GM18511 (cell line): ENCODE results near the gene METTL26.

Experiments used
- ATAC-seq: cut with Tn5 transposase; IDR thresholded peaks from one replicate; pipeline ENCODE4 v1.9.1; 2021; ENCODE audit warnings: mild to moderate bottlenecking, moderate library complexity; ENCODE audit not compliant: unreplicated experiment

Gene METTL26

GRCh38 chr16:675884-676564 lies 39.9 kb upstream of the METTL26 start:
- ATAC-seq: no peak

DNA sequence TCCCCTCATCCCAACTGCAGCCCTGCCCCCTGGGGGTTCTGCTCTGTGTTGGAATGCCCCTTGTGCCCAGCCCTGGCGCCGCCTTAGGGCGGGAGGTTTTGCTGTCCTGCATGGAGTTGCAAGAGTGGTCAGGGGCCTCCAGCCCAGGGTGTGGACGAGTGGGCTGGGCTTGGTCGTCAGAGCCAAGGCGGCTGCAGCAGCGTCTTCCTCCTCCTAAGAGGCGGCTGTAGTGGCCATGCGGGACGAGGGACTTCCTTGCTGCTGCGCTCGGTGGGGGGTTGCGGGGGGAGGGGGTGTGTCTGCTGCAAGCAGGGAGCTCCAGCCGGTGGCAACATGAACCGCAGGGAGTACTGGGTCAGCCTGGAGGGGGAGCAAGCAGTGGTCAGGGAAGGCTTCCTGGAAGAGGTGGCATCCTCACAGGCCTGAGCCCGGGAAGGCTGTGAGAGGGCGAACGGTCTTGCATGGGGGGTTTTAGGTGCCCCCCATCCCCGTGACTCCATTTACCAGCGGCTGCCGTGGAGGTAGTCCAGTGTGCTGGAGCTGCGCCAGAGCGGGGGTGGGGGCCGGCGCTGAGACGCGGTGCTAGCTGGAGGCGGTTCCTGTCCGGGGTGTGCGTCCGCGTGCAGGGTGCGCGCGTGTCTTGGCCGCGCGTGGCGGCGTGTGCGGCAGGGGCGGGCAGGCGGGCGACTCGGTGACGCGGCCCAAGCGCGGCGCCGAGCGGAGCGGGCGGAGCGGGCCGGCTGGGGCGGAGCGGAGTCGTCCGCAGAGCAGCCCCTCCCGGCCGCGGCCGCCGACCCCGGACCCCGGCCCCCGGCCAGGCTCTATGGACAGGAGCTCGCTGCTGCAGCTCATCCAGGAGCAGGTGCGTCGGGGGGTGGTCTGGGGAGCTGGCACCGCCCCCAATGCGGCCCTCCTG lies 39.1 kb upstream of the METTL26 start, which contains the start of gene RHBDL1:
RHBDL1 (plus strand) TSS at position 704 of the 916 bp plus-strand sequence; CDS start at position 824, 120 bp downstream.
- no peak for ATAC-seq

DNA sequence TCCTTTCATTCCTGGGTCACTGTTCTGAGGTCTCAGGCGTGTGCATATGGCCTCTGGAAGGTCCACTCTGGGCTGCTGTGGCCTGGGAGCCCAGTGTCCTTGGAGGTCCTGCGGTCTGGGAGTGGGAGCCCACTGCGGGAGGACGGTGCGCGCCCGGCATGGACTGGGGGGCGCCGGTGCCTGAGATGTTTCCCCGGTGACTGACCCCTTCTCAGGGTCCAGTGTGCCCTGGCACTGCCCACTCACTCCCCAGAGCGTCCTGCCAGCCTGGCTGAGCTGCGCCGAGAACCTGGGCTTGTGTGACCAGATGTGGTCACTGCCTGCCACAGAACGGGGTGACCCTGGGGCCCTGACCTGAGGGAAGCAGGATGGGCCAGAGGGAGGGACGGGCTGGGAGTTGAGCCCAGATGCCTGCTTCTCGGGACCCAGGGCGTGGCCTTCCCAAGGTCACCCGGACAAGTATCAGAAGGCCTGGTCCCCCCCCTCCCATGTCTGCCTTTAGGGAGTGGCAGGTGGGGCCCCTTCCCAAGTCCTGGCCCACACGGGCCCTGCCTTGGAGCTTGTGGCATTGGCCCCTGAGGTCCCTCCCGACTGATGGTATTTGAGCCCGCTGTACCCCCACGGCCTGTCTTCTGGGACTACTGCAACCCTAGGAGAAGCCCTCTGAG lies 38.2 kb upstream of the METTL26 start:
- no peak for ATAC-seq

- no peak for ATAC-seq
These were observed 37.4 kb upstream of the METTL26 start for GRCh38 chr16:673399-673991.

DNA sequence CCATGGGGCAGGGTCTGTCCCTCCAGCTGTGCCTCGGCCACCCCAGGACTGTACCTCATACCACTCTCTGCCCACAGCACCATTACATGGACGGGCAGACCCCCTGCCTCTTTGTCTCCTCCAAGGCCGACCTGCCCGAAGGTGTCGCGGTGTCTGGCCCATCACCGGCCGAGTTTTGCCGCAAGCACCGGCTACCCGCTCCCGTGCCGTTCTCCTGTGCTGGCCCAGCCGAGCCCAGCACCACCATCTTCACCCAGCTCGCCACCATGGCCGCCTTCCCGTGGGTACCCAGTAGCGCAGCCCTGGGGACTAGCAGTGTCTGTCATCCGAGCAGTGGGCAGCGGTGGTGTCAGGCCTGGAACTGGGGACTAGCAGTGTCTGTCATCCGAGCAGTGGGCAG lies 36.7 kb upstream of the METTL26 start:
- no peak for ATAC-seq

DNA sequence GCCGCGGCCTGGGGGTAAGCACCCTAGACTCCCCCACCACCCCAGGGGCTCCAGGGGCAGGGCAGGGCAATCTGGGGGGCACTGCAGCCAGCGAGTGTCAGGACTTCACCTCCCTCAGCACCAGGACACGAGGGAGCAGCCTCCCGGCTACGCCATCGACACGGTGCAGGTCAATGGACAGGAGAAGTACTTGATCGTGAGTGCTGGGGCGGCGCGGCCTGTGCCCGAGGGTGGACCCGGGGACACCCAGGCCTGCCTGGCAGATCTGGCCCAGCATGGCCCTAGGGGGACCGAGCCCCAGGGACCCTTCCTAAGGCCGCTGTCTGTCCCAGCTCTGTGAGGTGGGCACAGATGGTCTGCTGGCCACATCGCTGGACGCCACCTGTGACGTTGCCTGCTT lies 36.3 kb upstream of the METTL26 start:
- no peak for ATAC-seq

GRCh38 chr16:671353-672131 lies 35.4 kb upstream of the METTL26 start:
- ATAC-seq: no peak

- no peak for ATAC-seq
These were observed 34.6 kb upstream of the METTL26 start for GRCh38 chr16:670485-671352.

DNA sequence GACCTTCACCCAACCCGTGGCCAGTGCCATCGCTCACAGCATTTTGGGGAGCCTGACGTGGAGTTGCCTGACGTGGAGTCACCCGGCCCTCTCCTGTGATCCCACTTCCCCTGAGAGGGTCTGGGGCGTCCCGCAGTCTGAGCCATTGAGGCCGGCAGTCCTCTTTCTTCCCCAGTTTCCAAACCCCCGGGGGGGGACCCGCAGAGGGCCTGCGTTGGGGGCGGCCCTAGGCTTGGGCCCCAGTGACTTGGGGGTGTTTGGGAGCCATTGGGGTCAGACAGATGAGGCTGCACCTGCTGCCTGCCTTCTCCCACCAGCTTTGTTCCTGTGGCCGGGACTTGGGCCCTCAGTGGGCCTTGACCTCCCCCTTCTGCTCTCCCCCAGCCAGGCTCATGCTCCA lies 33.6 kb upstream of the METTL26 start:
- no peak for ATAC-seq

DNA sequence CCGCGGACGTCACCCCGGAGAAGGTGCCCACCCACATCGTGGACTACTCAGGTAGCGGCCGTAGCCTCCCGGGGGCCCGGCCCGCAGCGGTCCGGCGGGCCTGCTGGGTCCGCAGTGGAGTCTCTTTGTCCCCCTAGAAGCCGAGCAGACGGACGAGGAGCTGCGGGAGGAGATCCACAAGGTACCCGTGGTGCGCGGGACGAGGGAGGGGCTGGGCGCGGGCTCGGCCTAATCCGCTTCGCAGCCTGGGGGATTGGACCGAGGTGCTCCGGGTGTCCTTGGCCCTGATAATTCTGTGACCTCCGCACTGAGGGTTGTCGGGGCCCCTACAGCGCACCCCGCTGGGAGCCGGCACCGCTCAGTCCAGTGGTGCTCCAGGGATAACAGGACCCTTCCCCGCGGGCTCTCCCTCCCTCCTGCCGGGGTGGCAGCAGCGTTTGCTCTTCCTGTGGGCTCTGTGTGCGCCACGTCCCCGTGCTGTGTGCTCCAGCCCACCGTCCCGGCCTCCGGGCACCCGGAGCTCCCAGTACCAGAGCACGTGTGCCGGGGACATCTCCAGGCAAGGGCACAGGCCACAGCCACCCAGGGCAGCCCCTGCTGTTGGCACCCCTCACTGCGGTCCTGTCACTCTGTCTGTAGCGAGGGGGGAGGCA lies 32.5 kb upstream of the METTL26 start:
- no peak for ATAC-seq

DNA sequence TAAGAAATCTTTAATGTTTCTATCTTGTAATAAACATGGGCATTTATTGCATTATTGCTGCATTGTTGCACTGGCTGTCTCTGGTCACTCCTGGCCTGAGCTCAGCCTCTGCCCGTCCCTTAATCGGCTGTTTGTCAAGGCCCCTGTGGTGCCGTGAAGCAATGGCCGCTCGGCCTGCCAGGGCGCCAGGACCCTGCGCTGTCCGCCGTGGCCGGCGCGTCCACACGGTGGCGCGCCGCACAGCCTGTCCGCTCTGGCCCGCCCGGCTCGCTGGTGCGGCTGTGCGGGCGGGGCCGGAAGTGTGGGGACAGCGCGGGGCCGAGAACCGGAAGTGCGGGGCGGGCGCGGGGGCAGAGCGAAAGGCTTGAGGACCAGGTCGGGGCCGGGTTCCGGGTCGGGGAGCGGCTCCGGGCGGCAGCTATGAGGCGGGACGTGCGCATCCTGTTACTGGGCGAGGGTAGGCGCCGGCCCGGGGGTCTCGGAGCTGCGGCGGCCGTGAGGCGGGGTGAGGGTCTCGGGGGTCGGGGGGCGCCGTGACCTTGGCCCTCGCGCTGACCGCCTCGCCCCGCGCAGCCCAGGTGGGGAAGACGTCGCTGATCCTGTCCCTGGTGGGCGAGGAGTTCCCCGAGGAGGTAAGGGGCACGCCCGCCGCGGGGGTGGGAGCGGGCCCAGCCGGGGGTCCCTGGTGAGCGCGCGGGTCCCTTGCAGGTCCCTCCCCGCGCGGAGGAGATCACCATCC lies 31.8 kb upstream of the METTL26 start, which contains the start of gene RHOT2:
RHOT2 (plus strand) TSS at position 353 of the 739 bp plus-strand sequence; CDS start at position 421, 68 bp downstream.
- ATAC-seq: peak; percentile 85

DNA sequence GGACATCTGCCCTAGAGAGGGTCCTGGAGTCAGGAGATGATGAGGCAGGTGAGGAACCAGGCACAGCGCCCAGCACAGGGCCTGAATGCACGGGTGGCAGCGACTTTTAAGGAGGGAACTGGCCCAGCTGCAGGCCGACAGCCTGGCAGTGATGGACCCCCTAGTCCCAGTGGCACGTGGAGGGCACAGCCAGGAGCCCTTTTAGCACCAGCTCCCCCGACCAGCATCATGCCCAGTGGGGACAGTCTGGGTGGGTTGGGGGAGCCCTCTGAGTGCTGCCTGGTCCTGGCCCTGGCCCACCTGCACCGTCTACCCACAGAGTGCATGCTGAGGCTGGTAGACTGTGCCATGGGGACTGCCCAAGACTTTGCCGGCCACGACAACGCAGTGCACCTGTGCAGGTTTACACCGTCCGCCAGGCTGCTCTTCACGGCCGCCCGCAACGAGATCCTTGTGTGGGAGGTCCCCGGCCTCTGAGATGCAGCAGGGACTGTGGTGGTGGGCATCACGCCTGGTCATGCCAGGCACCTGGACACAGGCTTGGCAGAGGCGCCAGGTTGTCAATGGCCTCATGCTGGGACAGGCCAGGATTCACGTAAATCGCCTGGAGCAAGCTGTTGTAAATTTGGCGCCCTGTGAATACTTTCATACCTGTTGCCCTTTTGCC lies 31.1 kb upstream of the METTL26 start:
- ATAC-seq: no peak

DNA sequence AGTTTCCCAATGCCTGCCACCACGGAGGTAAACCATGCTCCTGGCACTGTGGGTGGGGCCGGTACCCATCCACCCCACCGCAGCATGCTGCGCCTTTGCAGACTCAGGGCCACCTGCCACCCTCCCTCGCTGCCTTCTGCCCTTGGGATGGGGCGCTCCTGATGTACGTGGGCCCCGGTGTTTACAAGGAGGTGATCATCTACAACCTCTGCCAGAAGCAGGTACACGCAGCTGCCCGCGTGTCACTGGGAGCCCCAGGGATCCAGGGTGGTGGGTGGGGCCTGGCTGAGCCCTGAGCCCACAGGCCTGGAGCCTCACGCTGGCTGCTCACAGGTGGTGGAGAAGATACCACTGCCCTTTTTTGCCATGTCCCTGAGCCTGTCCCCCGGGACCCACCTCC lies 30.5 kb upstream of the METTL26 start:
- ATAC-seq: no peak

DNA sequence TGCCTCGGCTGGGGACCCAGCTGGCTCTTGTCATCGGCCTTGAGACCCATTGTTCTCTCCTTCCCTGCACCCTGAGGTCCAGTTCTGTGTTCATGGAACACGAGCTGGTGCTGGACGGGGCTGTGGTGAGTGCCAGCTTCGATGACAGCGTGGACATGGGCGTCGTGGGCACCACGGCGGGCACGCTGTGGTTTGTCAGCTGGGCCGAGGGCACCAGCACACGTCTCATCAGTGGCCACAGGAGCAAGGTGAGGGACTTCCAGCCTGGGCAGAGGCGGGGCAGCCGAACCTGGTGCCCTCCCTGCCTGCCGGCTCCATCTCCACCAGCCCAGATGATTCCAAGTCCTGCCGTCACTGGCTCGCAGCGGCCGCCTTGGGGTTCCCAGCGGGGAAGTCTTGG lies 26.5 kb upstream of the METTL26 start:
- ATAC-seq: no peak

DNA sequence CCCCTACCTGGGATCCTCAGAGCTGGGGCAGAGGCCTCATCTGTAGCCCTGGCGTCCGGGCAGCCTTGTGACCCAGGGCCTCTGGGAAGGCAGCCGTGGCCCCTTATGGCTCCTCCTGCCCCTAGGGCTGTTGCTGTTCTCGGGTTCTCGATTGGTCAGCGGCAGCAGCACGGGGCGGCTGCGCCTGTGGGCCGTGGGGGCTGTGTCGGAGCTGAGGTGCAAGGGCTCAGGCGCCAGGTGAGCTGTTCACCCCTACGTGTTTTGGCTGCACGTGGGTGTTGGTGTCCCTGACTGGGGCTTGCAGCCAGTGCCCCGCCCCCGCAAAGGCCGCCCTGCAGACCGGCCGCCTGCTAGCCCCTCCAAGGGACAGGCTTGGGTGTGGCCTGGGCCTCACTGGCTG lies 26.0 kb upstream of the METTL26 start:
- ATAC-seq: no peak

GRCh38 chr16:661184-661821 lies 25.2 kb upstream of the METTL26 start:
- peak; percentile 9 for ATAC-seq
